IMR-90 (cell line): ENCODE results near the gene FLT3LG. TPM values are rescaled to one million over a fixed set of nuclear protein-coding genes. Genes with fewer than 3 reads are reported as not detected.

ENCODE experiments used
- ATAC-seq: fragments of 200-7000 bp; cut with Tn5 transposase; 2 replicates; pipeline ENCODE4 v1.9.1; 2020; ENCODE audit warnings: low read depth, mild to moderate bottlenecking, moderate library complexity
- BruUV-seq: library from RNA; stranded (reverse); fragments of 400-500 nt; replicated peaks from 2 replicates; lab custom pipeline; 2021; lab: Mats Ljungman, UMichigan
- CTCF ChIA-PET: fragments of 300-600 bp; formaldehyde crosslinking; extraction: SDS; loops from one replicate; lab custom pipeline; 2021; ENCODE audit warnings: antibody characterized with exemption; lab: Yijun Ruan, JAX
- POLR2A ChIA-PET: fragments of 300-600 bp; sonication (Branson Sonifier 250); formaldehyde crosslinking; loops from one replicate; lab custom pipeline; 2022; ENCODE audit warnings: antibody characterized with exemption; ENCODE audit not compliant: unreplicated experiment; lab: Charles Lee
- DNase-seq: peaks from one replicate; pipeline ENCODE4 v3.0.0; 2013
- H2AFZ ChIP-seq: replicated peaks from 2 replicates; pipeline ENCODE3; 2013; ENCODE audit warnings: low read length, mild to moderate bottlenecking; ENCODE audit not compliant: poor library complexity
- H2AK5ac ChIP-seq: 2 replicates; pipeline ENCODE4 v1.6.1; 2013; ENCODE audit warnings: low read depth, low read length, inconsistent platforms
- H2AK9ac ChIP-seq: replicated peaks from 2 replicates; pipeline ENCODE3; 2013; ENCODE audit warnings: mild to moderate bottlenecking, low read depth, low read length, moderate library complexity; ENCODE audit not compliant: poor library complexity
- H2BK120ac ChIP-seq: 2 replicates; pipeline ENCODE4 v1.6.1; 2013; ENCODE audit warnings: low read depth, low read length, inconsistent platforms
- H2BK15ac ChIP-seq: 3 replicates; pipeline ENCODE4 v1.6.1; 2013; ENCODE audit warnings: low read depth, low read length, inconsistent platforms
- H2BK20ac ChIP-seq: 2 replicates; pipeline ENCODE4 v1.6.1; 2013; ENCODE audit warnings: low read depth, mild to moderate bottlenecking, inconsistent platforms, low read length, moderate library complexity
- H2BK5ac ChIP-seq: 2 replicates; pipeline ENCODE4 v1.6.1; 2013; ENCODE audit warnings: mild to moderate bottlenecking, low read depth, low read length, inconsistent platforms; ENCODE audit not compliant: poor library complexity, severe bottlenecking
- H3K14ac ChIP-seq: replicated peaks from 2 replicates; pipeline ENCODE4 v1.6.1; 2013; ENCODE audit warnings: low read depth, low read length, inconsistent platforms
- H3K18ac ChIP-seq: 2 replicates; pipeline ENCODE4 v1.6.1; 2013; ENCODE audit warnings: low read depth, low read length, control low read depth
- H3K23ac ChIP-seq: 2 replicates; pipeline ENCODE4 v1.6.1; 2013; ENCODE audit warnings: low read depth, low read length, inconsistent platforms
- H3K27ac ChIP-seq: 2 replicates; pipeline ENCODE4 v1.5.1; 2013; ENCODE audit warnings: mild to moderate bottlenecking, control low read depth, low read length; ENCODE audit not compliant: insufficient read depth
- H3K27me3 ChIP-seq: 2 replicates; pipeline ENCODE4 v1.6.1; 2013; ENCODE audit warnings: low read length; ENCODE audit not compliant: control insufficient read depth, insufficient read depth
- H3K36me3 ChIP-seq: 2 replicates; pipeline ENCODE4 v1.6.1; 2013; ENCODE audit warnings: low read length, mixed read lengths; ENCODE audit not compliant: control insufficient read depth, insufficient read depth
- H3K4ac ChIP-seq: 2 replicates; pipeline ENCODE4 v1.6.1; 2013; ENCODE audit warnings: low read depth, low read length, inconsistent platforms
- H3K4me1 ChIP-seq: 2 replicates; pipeline ENCODE4 v1.6.1; 2013; ENCODE audit warnings: low read length, mixed read lengths; ENCODE audit not compliant: control insufficient read depth, insufficient read depth
- H3K4me2 ChIP-seq: 2 replicates; pipeline ENCODE4 v1.6.1; 2013; ENCODE audit warnings: low read depth, mild to moderate bottlenecking, control low read depth, low read length, moderate library complexity
- H3K4me3 ChIP-seq: 2 replicates; pipeline ENCODE4 v1.5.1; 2013; ENCODE audit warnings: low read depth, mild to moderate bottlenecking, control low read depth, low read length, moderate library complexity; ENCODE audit not compliant: insufficient read depth
- H3K56ac ChIP-seq: 2 replicates; pipeline ENCODE4 v1.6.1; 2013; ENCODE audit warnings: low read length, inconsistent platforms; ENCODE audit not compliant: insufficient read depth; ENCODE audit errors: extremely low read depth
- H3K79me1 ChIP-seq, 2 experiments: 2 replicates each; pipeline ENCODE4 v1.6.1; 2013; ENCODE audit warnings: low read length in 2 of 2, inconsistent platforms in 1 of 2, low read depth in 1 of 2
- H3K9ac ChIP-seq: 2 replicates; pipeline ENCODE4 v1.6.1; 2013; ENCODE audit warnings: low read depth, low read length, control low read depth
- H3K9me1 ChIP-seq: 2 replicates; pipeline ENCODE4 v1.6.1; 2013; ENCODE audit warnings: low read length, inconsistent platforms; ENCODE audit not compliant: insufficient read depth
- H3K9me3 ChIP-seq: 2 replicates; pipeline ENCODE4 v1.6.1; 2013; ENCODE audit warnings: low read length; ENCODE audit not compliant: control insufficient read depth, insufficient read depth
- H4K20me1 ChIP-seq: 2 replicates; pipeline ENCODE4 v1.6.1; 2013; ENCODE audit warnings: low read length, inconsistent platforms; ENCODE audit not compliant: insufficient read depth
- H4K5ac ChIP-seq: 2 replicates; pipeline ENCODE4 v1.6.1; 2013; ENCODE audit warnings: mild to moderate bottlenecking, low read depth, low read length, control low read depth
- H4K8ac ChIP-seq, 2 experiments: 2 replicates each; pipeline ENCODE4 v1.6.1; 2013; ENCODE audit warnings: low read depth in 2 of 2, low read length in 2 of 2, control low read depth in 1 of 2, inconsistent platforms in 1 of 2
- H4K91ac ChIP-seq: 2 replicates; pipeline ENCODE4 v1.6.1; 2013; ENCODE audit warnings: low read depth, low read length, inconsistent platforms; ENCODE audit not compliant: insufficient read depth
- BHLHE40 ChIP-seq: fragments of 150-350 bp; IDR thresholded peaks from 2 replicates; pipeline ENCODE4 v1.6.1; 2016; ENCODE audit warnings: mild to moderate bottlenecking, low read depth, low read length
- WGBS, 2 experiments: methylation state at CpG; one replicate each; pipeline versions ENCODE4 v1.1.5 to v1.1.7; 2013; ENCODE audit warnings: missing lambda C conversion rate in 2 of 2; ENCODE audit not compliant: insufficient read length in 1 of 2; ENCODE audit errors: extremely low coverage in 2 of 2; 5-methylcytosine and 5-hydroxymethylcytosine counted together
- dilution Hi-C: fragments of 300-500 bp; cut with HindIII; formaldehyde crosslinking; loops from one replicate; pipeline ENCODE4 v1.14.3; 2018; ENCODE audit warnings: low sequenced_read_pairs; ENCODE audit not compliant: unreplicated experiment
- in situ Hi-C: fragments of 300-500 bp; cut with MboI; formaldehyde crosslinking; loops from 3 replicates; pipeline ENCODE4 v1.14.3; 2019; ENCODE audit warnings: low sequenced_read_pairs, inconsistent platforms, mixed read lengths
- intact Hi-C: fragments of 100-400 bp; cut with micrococcal nuclease; formaldehyde crosslinking; loops from 2 replicates; pipeline ENCODE4 v1.10.0; 2022
- polyA plus RNA-seq, 3 experiments: library from polyadenylated mRNA; depleted of rRNA; stranded (reverse); fragments of >200 nt; gene quantifications; 2 replicates each; pipeline ENCODE4 v1.2.3, GENCODE V29; 2012; ENCODE audit warnings: low replicate concordance in 1 of 3
- total RNA-seq: library from RNA; depleted of rRNA; stranded (reverse); fragments of >200 nt; gene quantifications from 2 replicates; pipeline ENCODE4 v1.2.3, GENCODE V29; 2012

The FLT3LG gene
- total and polyA plus RNA-seq, 2 of the 4 experiments (the other 2 are of a cell fraction), result 0.90 to 8.3 TPM

- Histone ChIP-seq H3K56ac (no peak overlapping the region), H3K79me1 (peaks cover 13 to 28% of the 10 kb centered on the region in 2 experiments; a peak in 3 of 4 replicates), H3K27me3 (peaks cover 13% of the 10 kb centered on the region), H2BK120ac (no peak overlapping the region), H3K9me3 (no peaks in the 10 kb centered on the region), H3K4ac (no peak overlapping the region), H2AK5ac (no peak overlapping the region), H3K9me1 (peaks cover 10% of the 10 kb centered on the region), H4K20me1 (peaks cover 3% of the 10 kb centered on the region; the same call in 1 of the 2 replicates), H2BK15ac (no peak overlapping the region), H3K27ac (no peak overlapping the region), H3K18ac (no peak overlapping the region), H4K5ac (no peak overlapping the region), H2BK20ac (no peak overlapping the region), H3K4me1 (peaks cover 2% of the 10 kb centered on the region; the same call in 1 of the 2 replicates), H4K8ac (no peak overlapping the region), H3K9ac (no peak overlapping the region), H3K4me2 (no peak overlapping the region), H3K4me3 (no peak overlapping the region), H3K23ac (no peak overlapping the region), H2BK5ac (no peak overlapping the region), H2AK9ac (no peak overlapping the region), H4K91ac (no peak overlapping the region), H3K36me3 (peaks cover 4% of the 10 kb centered on the region), H2AFZ (no peak overlapping the region), H3K14ac (no peak overlapping the region)
- no peak for ATAC-seq
- CTCF ChIA-PET, result interaction anchor here (0.7 kb wide), 1 partner anchor 54 kb away, joined by 3 read pairs; no protein-coding TSS in a partner anchor
- no TSS peak for BruUV-seq
- intact Hi-C loops, result no loop called here
- dilution Hi-C loops, result no loop called here
- no peak for DNase-seq
- 70% methylated on average over 2 of the region's 3 CpGs; no CpG with 5 or more reads in 1 of the 2 experiments for WGBS, 2 experiments
- in situ Hi-C loops, result loop anchor here (10.0 kb wide), 1 partner anchor 51 kb away; no protein-coding TSS in a partner anchor
- no peak for TF ChIP-seq BHLHE40
- POLR2A ChIA-PET, result no interaction called here
Observed at GRCh38 chr19:49445997-49446396, 28.0 kb upstream of the FLT3LG start.
